ENCODE measurements around the gene NDE1.
A peak's percentile ranks its signal among the peaks of the same experiment; 100 is the strongest.
"Not testable (repeated sequence)": the region's sequence is repeated elsewhere in the genome, so short reads cannot be mapped to it uniquely, and the experiment has no call there.

NDE1 gene

GRCh38 chr16:15621456-15621855 is 28.6 kb upstream of the NDE1 start:
- DNase-seq, result no peak

GRCh38 chr16:15621889-15622288 is 28.2 kb upstream of the NDE1 start:
- DNase-seq, result no peak

GRCh38 chr16:15631730-15632409 is 18.2 kb upstream of the NDE1 start:
- DNase-seq, result no peak

GRCh38 chr16:15635926-15636325 is 14.1 kb upstream of the NDE1 start:
- no peak for DNase-seq

- no peak for DNase-seq
These were observed 13.6 kb upstream of the NDE1 start for GRCh38 chr16:15636392-15636873.

DNA sequence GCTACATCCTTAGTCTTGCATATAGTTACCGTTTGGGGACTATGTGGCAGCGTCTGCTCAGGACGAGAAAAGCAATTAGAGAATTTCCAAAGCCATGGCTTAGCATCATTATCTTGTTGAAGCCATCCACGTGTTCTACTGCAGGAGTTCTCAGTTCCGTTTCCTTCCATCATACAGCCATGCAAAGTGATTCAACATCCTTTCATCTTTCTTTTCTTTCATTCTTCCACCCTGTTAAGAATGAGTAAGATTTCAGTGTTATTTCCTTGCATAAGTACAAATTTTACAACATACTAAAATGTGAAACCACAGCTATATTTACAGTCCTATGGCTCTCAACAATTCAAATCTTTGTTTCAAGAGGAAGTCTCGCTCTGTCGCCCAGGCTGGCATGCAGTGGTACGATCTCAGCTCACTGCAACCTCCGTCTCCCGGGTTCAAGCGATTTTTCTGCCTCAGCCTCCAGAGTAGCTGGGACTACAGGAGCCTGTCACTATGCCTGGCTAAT is 10.9 kb upstream of the NDE1 start:
- DNase-seq, result no peak

DNA sequence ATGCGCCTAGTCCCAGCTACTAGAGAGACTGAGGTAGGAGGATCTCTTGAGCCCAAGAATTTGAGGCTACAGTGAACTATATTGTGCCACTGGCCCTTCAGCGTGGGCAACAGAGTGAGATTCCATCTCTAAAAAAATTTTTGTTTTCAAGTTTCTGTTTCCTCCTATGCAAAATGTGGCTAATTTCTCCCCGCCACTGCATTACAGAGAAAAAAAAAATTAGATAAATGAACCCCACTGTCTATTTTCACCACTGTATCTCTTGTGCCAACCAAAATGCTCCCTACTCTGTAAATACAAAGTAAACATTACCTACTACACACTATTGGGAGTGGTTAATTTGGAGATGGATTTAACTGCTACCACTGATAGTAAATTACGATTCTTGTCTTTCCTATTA is 9.1 kb upstream of the NDE1 start:
- no peak for DNase-seq

DNA sequence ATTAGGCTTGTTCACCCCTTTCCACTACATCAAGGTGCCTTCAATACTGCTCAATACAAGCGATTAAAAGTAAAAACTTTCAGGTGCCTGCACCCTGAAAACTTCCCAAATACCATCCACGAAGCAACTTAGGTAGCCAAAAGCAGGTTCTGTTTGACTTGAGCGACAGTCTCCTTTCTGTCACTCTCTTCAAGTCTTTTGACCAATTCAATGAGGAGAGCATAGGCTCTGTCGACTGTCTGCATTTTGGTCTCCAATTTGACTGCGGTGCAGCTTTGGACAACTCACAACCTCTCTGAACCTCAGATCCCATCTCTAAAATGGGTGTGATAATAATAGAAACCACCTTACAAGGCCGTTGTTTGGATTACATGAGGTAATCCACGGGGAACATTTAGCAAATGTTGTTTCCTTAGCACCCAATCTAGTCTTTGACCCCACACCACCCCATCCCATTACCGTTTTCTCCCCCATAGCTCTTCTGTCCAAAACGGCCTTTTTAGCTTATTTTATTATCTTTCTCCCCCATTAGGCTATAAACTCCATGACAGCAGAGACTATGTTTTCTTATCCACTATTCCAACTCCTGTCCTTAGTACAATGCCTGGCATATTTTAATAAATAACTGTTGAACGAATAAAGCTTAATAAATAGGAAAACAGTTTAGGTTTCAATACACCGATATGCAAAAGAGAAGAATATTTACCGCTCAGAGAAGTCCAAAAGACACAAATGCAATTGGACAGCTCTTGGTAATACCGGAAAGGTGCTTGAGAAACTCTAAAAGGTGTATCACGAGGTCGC is 8.1 kb upstream of the NDE1 start:
- DNase-seq, result no peak

DNA sequence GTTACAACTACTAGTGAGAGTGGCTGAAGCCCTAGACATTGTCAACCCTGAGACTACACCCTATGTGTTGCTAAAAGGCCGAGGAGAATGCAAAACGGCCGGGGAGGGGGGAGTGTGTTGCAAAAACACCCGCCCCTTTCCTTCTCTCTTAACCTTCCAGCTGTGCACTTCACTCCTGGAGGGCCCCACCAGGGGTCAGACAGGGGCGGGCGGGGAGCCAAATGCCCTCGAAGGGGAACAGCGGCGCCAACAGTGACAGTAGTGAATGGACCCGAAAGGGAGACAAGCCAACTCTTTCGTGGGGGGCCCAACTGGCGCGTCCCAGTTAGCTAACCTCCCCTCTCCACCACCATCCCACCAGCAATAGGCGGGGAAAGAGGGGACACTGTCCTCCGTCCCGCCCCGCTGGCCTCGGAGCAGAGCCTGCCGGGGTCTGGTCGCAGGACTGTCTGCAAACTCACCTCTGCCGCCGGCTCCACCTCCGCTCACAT is 7.4 kb upstream of the NDE1 start:
- DNase-seq, result peak; percentile 81

- DNase-seq, result peak; percentile 96
These were observed 6.7 kb upstream of the NDE1 start, which contains the start of gene MARF1 for GRCh38 chr16:15643048-15643945. MARF1 (minus strand) TSS chr16:15643154; CDS start chr16:15639233, 3,921 bp downstream.

DNA sequence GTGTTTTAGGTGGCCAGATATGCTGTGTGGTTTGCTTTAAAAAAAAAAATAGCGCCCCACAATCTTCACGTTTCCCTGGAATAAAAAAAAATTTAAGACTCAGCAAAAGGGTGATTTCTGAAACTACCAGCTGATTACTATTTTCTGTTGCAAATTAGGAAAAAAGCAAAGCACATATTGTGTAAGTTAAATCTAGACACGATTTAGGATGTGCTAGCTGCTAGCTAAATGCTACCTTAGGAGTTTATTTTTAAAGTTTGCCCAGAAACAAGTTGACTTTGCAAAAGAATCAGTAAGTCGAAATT is 6.1 kb upstream of the NDE1 start:
- no peak for DNase-seq

DNA sequence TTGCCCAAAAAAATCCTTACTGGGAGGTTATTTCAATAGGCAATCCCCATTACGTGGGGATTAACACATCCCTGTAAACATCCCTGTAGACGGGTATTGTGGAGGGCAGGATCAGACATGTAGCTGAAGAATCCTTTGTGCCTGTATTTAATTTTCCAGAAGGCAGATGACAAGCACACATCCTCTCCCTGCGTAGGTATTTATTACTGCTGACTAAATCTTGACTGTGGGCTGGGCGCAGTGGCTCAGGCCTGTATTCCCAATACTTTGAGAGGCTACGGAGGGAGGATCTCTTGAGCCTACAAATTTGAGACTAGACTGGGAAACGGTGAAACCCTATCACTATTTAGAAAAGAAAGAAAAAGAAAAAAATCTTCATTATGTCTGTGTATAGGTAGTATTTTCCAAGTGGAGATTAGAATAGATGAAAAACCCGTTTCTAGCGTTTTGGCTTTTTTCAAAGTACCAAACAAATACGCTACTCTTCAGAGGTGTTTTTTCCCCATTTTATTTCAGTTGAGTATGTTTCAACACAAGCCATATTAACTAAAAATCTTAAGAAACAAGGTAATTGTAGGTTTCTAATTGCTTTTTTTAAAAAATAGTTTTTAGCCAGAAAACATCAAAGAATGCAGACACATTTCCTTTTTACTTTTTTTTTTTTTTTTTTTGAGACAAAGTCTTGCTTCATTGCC is 5.6 kb upstream of the NDE1 start:
- peak; percentile 93 for DNase-seq

GRCh38 chr16:15644962-15645465 is 5.0 kb upstream of the NDE1 start:
- not testable (repeated sequence) for DNase-seq

DNA sequence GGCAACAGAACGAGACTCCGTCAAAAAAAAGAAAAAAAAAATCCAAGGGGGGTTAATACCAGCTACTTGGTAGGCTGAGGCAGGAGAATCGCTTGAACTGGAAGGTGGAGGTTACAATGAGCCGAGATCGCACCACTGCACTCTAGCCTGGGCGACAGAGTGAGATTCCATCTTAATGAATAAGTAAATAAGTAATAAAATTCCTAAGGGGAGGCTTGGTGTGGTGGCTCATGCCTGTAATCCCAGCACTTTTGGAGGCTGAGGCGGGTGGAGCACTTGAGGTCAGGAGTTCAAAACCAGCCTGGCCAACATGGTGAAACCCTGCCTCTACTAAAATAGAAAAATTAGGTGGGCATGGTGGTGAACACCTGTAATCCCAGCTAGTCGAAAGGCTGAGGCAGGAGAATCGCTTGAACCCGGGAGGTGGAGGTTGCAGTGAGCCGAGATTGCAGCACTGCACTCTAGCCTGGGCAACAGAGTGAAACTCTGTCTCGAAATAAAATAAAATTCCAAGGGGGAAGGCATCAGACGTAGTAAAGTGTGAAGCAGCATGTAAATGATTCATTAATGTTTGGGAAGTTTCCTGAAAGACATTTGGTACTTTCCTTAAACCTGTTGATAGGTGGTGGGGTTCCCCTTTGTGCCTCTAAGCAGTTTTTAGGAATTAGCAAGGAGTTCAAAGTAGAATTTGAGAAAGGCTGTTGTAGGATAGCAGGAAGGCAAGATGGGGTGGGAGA is 3.3 kb upstream of the NDE1 start:
- DNase-seq, result not testable (repeated sequence)

- DNase-seq, result no peak
These were observed 2.6 kb upstream of the NDE1 start for GRCh38 chr16:15647294-15648014.

DNA sequence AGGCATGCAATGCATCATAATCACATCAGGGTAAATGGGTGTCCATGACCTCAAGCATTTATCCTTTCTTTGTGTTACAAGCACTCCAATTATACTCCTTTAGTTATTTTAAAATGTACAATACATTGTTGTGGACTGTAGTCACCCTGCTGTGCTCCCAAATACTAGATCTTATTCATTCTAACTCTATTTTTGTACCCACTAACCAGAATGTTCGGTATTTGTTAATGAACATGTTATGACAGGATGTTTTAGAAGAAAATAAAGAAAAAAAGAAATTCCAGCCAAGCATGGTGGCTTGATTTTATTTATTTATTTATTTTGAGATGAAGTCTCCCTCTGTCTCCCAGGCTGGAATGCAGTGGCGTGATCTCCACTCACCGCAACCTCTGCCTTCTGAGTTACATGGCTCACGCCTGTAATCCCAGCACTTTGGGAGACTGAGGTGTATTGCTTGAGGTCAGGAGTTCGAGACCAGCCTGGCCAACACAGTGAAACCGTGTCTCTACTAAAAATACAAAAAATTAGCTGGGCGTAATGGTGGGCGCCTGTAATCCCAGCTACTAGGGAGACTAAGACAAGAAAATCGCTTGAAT is 1.8 kb upstream of the NDE1 start:
- no peak for DNase-seq

GRCh38 chr16:15649311-15649710 is 734 bp upstream of the NDE1 start:
- DNase-seq, result not testable (repeated sequence)

GRCh38 chr16:15649727-15650018 is 372 bp upstream of the NDE1 start:
- DNase-seq, result no peak

GRCh38 chr16:15650698-15651171 is 690 bp downstream of the NDE1 start:
- DNase-seq, result no peak

GRCh38 chr16:15652293-15653001 is 2.4 kb downstream of the NDE1 start:
- no peak for DNase-seq

Measured in NCI-H2171 treated with DMSO at 0.1 percent for 48 hours (cell line).